Measurements from ENCODE around the gene GIN1. TPM values are rescaled to one million over a fixed set of nuclear protein-coding genes. Genes with fewer than 3 reads are reported as not detected.

GIN1 gene
- total RNA-seq, 2 donors from 2014 or later, result 5.9 to 8.0 TPM

GRCh38 chr5:103036601-103037000 is 83.3 kb downstream of the GIN1 start:
- no peaks in the 10 kb centered on the region for H3K9me3 ChIP-seq
- no peaks in the 10 kb centered on the region for H3K36me3 ChIP-seq
- no peaks in the 10 kb centered on the region for H3K27me3 ChIP-seq
- no peak overlapping the region for H3K9ac ChIP-seq (ENCODE audit: low read depth in 2 of 2, low read length in 2 of 2)
- no peaks in the 10 kb centered on the region for H3K4me1 ChIP-seq
- no peak for DNase-seq
- no peak for TF ChIP-seq CTCF (IDR thresholded peaks at IDR 0.05)
- H3K4me3 ChIP-seq, result no peak overlapping the region
- intact Hi-C loops (cut with DNase I), result loop anchor here (10.0 kb wide), 1 partner anchor 108 kb away; no protein-coding TSS in a partner anchor
- H3K27ac ChIP-seq, result no peak overlapping the region

Other genes starting within 250 kb of the GIN1 start
- gene PPIP5K2, start 163 bp upstream of the GIN1 start, total RNA-seq, result 10 to 100 TPM; 58.7 to 79.3 TPM
- gene MACIR, start 138.6 kb upstream of the GIN1 start, total RNA-seq, result 10 to 100 TPM; 48.2 to 53.1 TPM